ENCODE measurements around the gene PDE3A. TPM values are rescaled to one million over a fixed set of nuclear protein-coding genes. Genes with fewer than 3 reads are reported as not detected.

PDE3A gene
- total and polyA plus RNA-seq, 7 donors = 6.6 to 90.0 (median 56.8) TPM

GRCh38 chr12:20507711-20508110, 139.4 kb downstream of the PDE3A start:
- Histone ChIP-seq H3K36me3 (no peaks in the 10 kb centered on the region), H3K4me3 (no peak overlapping the region), H3K9me3 (no peaks in the 10 kb centered on the region), H3K4me1 (peaks cover 0 to 37% (median 10%) of the 10 kb centered on the region in 4 donors), H3K27me3 (no peaks in the 10 kb centered on the region), H3K27ac (no peak overlapping the region)
- WGBS, 2 donors = 77 to 79% methylated on average over 4 of the region's 4 CpGs
- TF ChIP-seq POLR2AphosphoS5 (IDR thresholded peaks at IDR 0.05) (no peak), CTCF (IDR thresholded peaks at IDR 0.05) (no peak), EP300 (IDR thresholded peaks at IDR 0.05) (no peak), POLR2A (IDR thresholded peaks at IDR 0.05) (no peak)
- DNase-seq = no peak
- intact Hi-C loops (cut with DNase I) = no loop called here

GRCh38 chr12:20508359-20508758, 140.0 kb downstream of the PDE3A start:
- Histone ChIP-seq H3K36me3 (no peaks in the 10 kb centered on the region), H3K27ac (no peak overlapping the region), H3K4me1 (peaks cover 0 to 37% (median 10%) of the 10 kb centered on the region in 4 donors), H3K4me3 (no peak overlapping the region), H3K27me3 (no peaks in the 10 kb centered on the region), H3K9me3 (no peaks in the 10 kb centered on the region)
- WGBS, 2 donors = 94 to 95% methylated on average over 4 of the region's 4 CpGs
- intact Hi-C loops (cut with DNase I) = no loop called here
- no peak for DNase-seq
- TF ChIP-seq POLR2AphosphoS5 (IDR thresholded peaks at IDR 0.05) = no peak

- 92 to 96% methylated on average over 5 of the region's 5 CpGs for WGBS, 2 donors
- Histone ChIP-seq H3K9me3 (no peaks in the 10 kb centered on the region), H3K4me1 (peaks cover 0 to 37% (median 10%) of the 10 kb centered on the region in 4 donors), H3K27ac (no peak overlapping the region), H3K4me3 (no peak overlapping the region), H3K27me3 (no peaks in the 10 kb centered on the region), H3K36me3 (no peaks in the 10 kb centered on the region)
- TF ChIP-seq POLR2AphosphoS5 (IDR thresholded peaks at IDR 0.05) = no peak
- no peak for TF ChIP-seq CTCF (IDR thresholded peaks at IDR 0.05)
- TF ChIP-seq POLR2A (IDR thresholded peaks at IDR 0.05) = no peak
- TF ChIP-seq EP300 (IDR thresholded peaks at IDR 0.05) = no peak
- DNase-seq = no peak
- intact Hi-C loops (cut with DNase I) = no loop called here
Measured at GRCh38 chr12:20508962-20509361, 140.6 kb downstream of the PDE3A start.

- Histone ChIP-seq H3K9me3 (no peaks in the 10 kb centered on the region), H3K27me3 (no peaks in the 10 kb centered on the region), H3K27ac (no peak overlapping the region), H3K36me3 (no peaks in the 10 kb centered on the region), H3K4me3 (no peak overlapping the region), H3K4me1 (peaks cover 0 to 19% (median 3%) of the 10 kb centered on the region in 4 donors)
- no peak for DNase-seq
- WGBS, 2 donors = 87 to 91% methylated on average over 1 of the region's 1 CpG
- TF ChIP-seq CTCF (IDR thresholded peaks at IDR 0.05) (no peak), POLR2A (IDR thresholded peaks at IDR 0.05) (no peak), EP300 (IDR thresholded peaks at IDR 0.05) (no peak), POLR2AphosphoS5 (IDR thresholded peaks at IDR 0.05) (no peak)
- intact Hi-C loops (cut with DNase I) = no loop called here
Measured at GRCh38 chr12:20510811-20511210, 142.5 kb downstream of the PDE3A start.

GRCh38 chr12:20513189-20513588, 144.9 kb downstream of the PDE3A start:
- Histone ChIP-seq H3K27me3 (no peaks in the 10 kb centered on the region), H3K9me3 (no peaks in the 10 kb centered on the region), H3K4me1 (peaks cover 0 to 9% (median 6%) of the 10 kb centered on the region in 4 donors), H3K4me3 (no peak overlapping the region), H3K36me3 (no peaks in the 10 kb centered on the region), H3K27ac (no peak overlapping the region)
- WGBS, 2 donors = 80 to 83% methylated on average over 3 of the region's 3 CpGs
- intact Hi-C loops (cut with DNase I) = no loop called here
- TF ChIP-seq EP300 (IDR thresholded peaks at IDR 0.05) = no peak
- TF ChIP-seq POLR2A (IDR thresholded peaks at IDR 0.05) = no peak
- TF ChIP-seq CTCF (IDR thresholded peaks at IDR 0.05) = no peak
- no peak for TF ChIP-seq POLR2AphosphoS5 (IDR thresholded peaks at IDR 0.05)
- no peak for DNase-seq
